Pancreas (tissue), 10 donors: Measurements from ENCODE around the gene BRPF3. TPM values are rescaled to one million over a fixed set of nuclear protein-coding genes. Genes with fewer than 3 reads are reported as not detected.

Experiments
- ATAC-seq, 4 donors: fragments of 200-7000 bp; cut with Tn5 transposase; one replicate each; pipeline versions ENCODE4 v1.8.0 to v1.9.1; 2020; ENCODE audit warnings: mild to moderate bottlenecking in 4 of 4, moderate library complexity in 4 of 4
- DNase-seq, 6 donors: peaks; one replicate each; pipeline ENCODE4 v3.0.0-alpha.2; 2020
- FAIRE-seq: peaks from 2 replicates; lab custom pipeline; 2012; peaks lifted over from hg19 to GRCh38; lab: Jason Lieb, UNC
- H3K27ac ChIP-seq, 4 donors: fragments of 200-600 bp; sonication (generic); 1 replicate in 3 of 4; 2 replicates in 1 of 4; pipeline versions ENCODE4 v1.5.0 to v1.8.0; 2020
- H3K27me3 ChIP-seq, 4 donors: fragments of 200-600 bp; one replicate each; pipeline ENCODE4 v1.8.0; 2021
- H3K36me3 ChIP-seq, 3 donors: fragments of 200-600 bp; sonication (generic) in 1 of 3; one replicate each; pipeline versions ENCODE4 v1.5.0 to v1.8.0; 2020 to 2021
- H3K4me1 ChIP-seq, 3 donors: fragments of 200-600 bp; one replicate each; pipeline ENCODE4 v1.8.0; 2021
- H3K4me3 ChIP-seq, 4 donors: fragments of 200-600 bp; sonication (generic) in 2 of 4; one replicate each; pipeline versions ENCODE4 v1.5.0 to v1.8.0; 2020 to 2021
- H3K9me3 ChIP-seq, 4 donors: fragments of 200-600 bp; one replicate each; pipeline ENCODE4 v1.8.0; 2021
- whole genome bisulfite sequencing, 2 donors: extraction: QIAGEN DNeasy Blood & Tissue Kit; methylation state at CpG; one replicate each; pipeline ENCODE4 v1.1.7; 2013; 5-methylcytosine and 5-hydroxymethylcytosine counted together
- intact Hi-C, 3 donors: fragments of 100-400 bp; cut with DNase I; formaldehyde crosslinking; loops; one replicate each; pipeline versions ENCODE4 v1.11.1 to v1.14.2; 2022
- polyA plus RNA-seq, 2 donors: library from polyadenylated mRNA; stranded (reverse); fragments of 200-250 nt; gene quantifications; one replicate each; pipeline ENCODE4 v1.2.3, GENCODE V29; 2013
- total RNA-seq, 6 donors: library from RNA; stranded (reverse); fragmentation: NEBNext Ultra II Directional in 4 of 6; extraction: Animal tissue kit (Norgen Biotek cat#: 25700) in 4 of 6; gene quantifications; one replicate each; pipeline versions ENCODE4 v1.2.1 to v1.2.4, GENCODE V29; 2021 to 2023
- TF ChIP-seq, protein P1 (sequence below), 4 donors: fragments of 200-600 bp; sonication (generic) in 3 of 4; IDR thresholded peaks; one replicate each; pipeline versions ENCODE4 v1.5.0 to v1.8.0; 2021; ENCODE audit warnings: antibody characterized with exemption in 4 of 4
- donor health status: healthy with polysubstance abuse.
- donor health status: DM: no; HTN: no; CAD: no; lungs with moderate emphysema.
- donor health status: DM: no; HTN: no; CAD: no.
- donor health status: control.
- donor health status: control.
- donor health status: Bipolar disorder and iron deficiency.
- donor health status: DM: yes; HTN: yes; CAD: no.
- donor health status: DM: no; HTN: no; CAD: no.
- donor health status: DM: no; HTN: no; CAD: no.
- donor health status: DM: yes; HTN: yes; CAD: no.

BRPF3 gene
- total and polyA plus RNA-seq, 8 donors: 8.4 to 27.0 (median 20.5) TPM

GRCh38 chr6:36245572-36246061 is 49.1 kb downstream of the BRPF3 start:
- TF ChIP-seq, protein P1, sequence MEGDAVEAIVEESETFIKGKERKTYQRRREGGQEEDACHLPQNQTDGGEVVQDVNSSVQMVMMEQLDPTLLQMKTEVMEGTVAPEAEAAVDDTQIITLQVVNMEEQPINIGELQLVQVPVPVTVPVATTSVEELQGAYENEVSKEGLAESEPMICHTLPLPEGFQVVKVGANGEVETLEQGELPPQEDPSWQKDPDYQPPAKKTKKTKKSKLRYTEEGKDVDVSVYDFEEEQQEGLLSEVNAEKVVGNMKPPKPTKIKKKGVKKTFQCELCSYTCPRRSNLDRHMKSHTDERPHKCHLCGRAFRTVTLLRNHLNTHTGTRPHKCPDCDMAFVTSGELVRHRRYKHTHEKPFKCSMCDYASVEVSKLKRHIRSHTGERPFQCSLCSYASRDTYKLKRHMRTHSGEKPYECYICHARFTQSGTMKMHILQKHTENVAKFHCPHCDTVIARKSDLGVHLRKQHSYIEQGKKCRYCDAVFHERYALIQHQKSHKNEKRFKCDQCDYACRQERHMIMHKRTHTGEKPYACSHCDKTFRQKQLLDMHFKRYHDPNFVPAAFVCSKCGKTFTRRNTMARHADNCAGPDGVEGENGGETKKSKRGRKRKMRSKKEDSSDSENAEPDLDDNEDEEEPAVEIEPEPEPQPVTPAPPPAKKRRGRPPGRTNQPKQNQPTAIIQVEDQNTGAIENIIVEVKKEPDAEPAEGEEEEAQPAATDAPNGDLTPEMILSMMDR (IDR thresholded peaks at IDR 0.05): peak in 1 of 4 donors; percentile 12
- peak in 4 of 6 donors; percentile 9 to 67 (median 36) for DNase-seq
- no peak overlapping the region for H3K27ac ChIP-seq
- H3K9me3 ChIP-seq: no peaks in the 10 kb centered on the region
- ATAC-seq: peak; percentile 63 to 87 (median 74)
- 21 to 37% methylated on average over 8 of the region's 8 CpGs for WGBS, 2 donors
- no peak overlapping the region for H3K4me3 ChIP-seq
- peaks cover 0 to 9% (median 7%) of the 10 kb centered on the region in 3 donors for H3K4me1 ChIP-seq
- intact Hi-C loops: no loop called here
- no peaks in the 10 kb centered on the region for H3K36me3 ChIP-seq
- H3K27me3 ChIP-seq: no peaks in the 10 kb centered on the region
- no peak for FAIRE-seq

DNA sequence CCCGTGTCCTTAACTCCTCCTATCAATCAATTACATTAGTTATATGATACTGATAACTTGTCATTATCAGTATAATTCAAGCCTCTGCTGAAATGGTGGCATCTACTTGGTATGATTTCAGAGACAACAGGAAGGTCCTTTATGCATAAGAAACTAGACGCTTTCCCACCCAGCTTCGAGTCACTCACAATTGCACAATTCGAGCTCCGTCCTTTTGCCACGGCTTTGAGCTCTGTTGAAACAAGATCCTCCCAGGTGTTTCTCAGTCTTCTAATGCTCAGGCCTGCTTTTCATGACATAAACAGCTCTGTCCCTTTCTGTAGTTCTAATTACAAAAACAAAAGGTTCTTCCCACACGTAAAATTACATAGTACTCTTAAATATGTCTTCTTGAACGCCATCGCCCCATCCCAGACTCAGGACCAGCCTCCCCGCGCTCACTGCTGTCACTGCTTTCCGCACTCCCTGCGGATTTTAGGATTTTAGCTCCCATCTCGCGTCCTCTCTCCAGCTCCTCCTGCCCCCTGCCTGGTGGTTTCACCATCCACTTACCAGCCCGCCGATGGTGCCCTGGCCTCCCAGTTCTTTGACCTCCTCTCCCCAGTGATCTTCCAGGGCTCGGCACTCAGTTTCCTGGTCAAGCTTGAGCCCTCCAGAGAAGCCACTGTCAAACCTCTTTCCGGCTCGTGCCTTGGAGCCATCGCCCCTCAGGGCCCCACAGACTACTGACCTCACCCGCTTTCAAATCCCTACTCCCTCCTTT is 50.1 kb downstream of the BRPF3 start:
- intact Hi-C loops: no loop called here
- DNase-seq (no peak), ATAC-seq (no peak), FAIRE-seq (no peak)
- Histone ChIP-seq H3K4me3 (no peak overlapping the region), H3K27ac (no peak overlapping the region), H3K4me1 (peaks cover 0 to 9% (median 7%) of the 10 kb centered on the region in 3 donors), H3K9me3 (no peaks in the 10 kb centered on the region), H3K36me3 (no peaks in the 10 kb centered on the region), H3K27me3 (no peaks in the 10 kb centered on the region)
- WGBS, 2 donors: 90% methylated on average over 22 of the region's 22 CpGs
- TF ChIP-seq, protein P1 (IDR thresholded peaks at IDR 0.05): no peak

DNA sequence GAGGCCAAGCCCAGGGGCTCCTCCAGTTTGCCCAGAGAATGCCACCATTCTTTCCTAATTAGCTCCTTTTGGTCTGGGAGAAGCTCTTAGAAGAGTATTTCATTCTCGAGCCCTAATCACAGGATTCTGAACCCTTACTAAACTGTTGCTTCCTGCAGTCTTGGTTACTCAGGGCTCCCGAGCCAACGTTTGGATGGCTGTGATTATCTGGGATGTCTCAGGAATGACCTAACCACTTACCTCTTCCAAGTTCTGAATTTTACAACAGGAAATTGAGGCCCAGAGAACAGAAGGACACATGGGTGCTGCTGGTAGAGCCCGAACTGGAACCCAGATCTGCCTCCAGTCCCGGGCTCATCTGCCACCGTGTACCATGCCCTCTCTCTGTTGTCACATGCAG is 51.1 kb downstream of the BRPF3 start:
- TF ChIP-seq, protein P1 (IDR thresholded peaks at IDR 0.05): no peak
- H3K4me3 ChIP-seq: no peak overlapping the region
- DNase-seq: no peak
- intact Hi-C loops: no loop called here
- no peaks in the 10 kb centered on the region for H3K36me3 ChIP-seq
- H3K27ac ChIP-seq: no peak overlapping the region
- H3K4me1 ChIP-seq: peaks cover 0 to 9% (median 7%) of the 10 kb centered on the region in 3 donors
- no peaks in the 10 kb centered on the region for H3K9me3 ChIP-seq
- 87 to 88% methylated on average over 6 of the region's 6 CpGs for WGBS, 2 donors
- no peaks in the 10 kb centered on the region for H3K27me3 ChIP-seq
- no peak for ATAC-seq
- no peak for FAIRE-seq

- no peak for DNase-seq
- Histone ChIP-seq H3K4me1 (peaks cover 0 to 9% (median 7%) of the 10 kb centered on the region in 3 donors), H3K9me3 (no peaks in the 10 kb centered on the region), H3K4me3 (no peak overlapping the region), H3K27me3 (no peaks in the 10 kb centered on the region), H3K36me3 (no peaks in the 10 kb centered on the region), H3K27ac (no peak overlapping the region)
- TF ChIP-seq, protein P1 (IDR thresholded peaks at IDR 0.05): no peak
- WGBS, 2 donors: 72 to 83% methylated on average over 1 of the region's 1 CpG
- FAIRE-seq: no peak
- intact Hi-C loops: no loop called here
- ATAC-seq: peak in 1 of 4 donors; percentile 38
Observed at GRCh38 chr6:36248980-36249379, 52.4 kb downstream of the BRPF3 start.

GRCh38 chr6:36249536-36249935 is 53.0 kb downstream of the BRPF3 start:
- TF ChIP-seq, protein P1 (IDR thresholded peaks at IDR 0.05): no peak
- FAIRE-seq (no peak), ATAC-seq (no peak), DNase-seq (no peak)
- Histone ChIP-seq H3K4me3 (no peak overlapping the region), H3K9me3 (no peaks in the 10 kb centered on the region), H3K36me3 (no peaks in the 10 kb centered on the region), H3K27me3 (no peaks in the 10 kb centered on the region), H3K4me1 (peaks cover 0 to 9% (median 7%) of the 10 kb centered on the region in 3 donors), H3K27ac (no peak overlapping the region)
- intact Hi-C loops: no loop called here
- 77 to 85% methylated on average over 5 of the region's 5 CpGs for WGBS, 2 donors
